Calu3 (cell line): ENCODE results near the gene KRTAP5-6. TPM values are rescaled to one million over a fixed set of nuclear protein-coding genes. Genes with fewer than 3 reads are reported as not detected.

Experiments
- BruUV-seq: library from RNA; stranded (reverse); fragments of 400-500 nt; replicated peaks from 2 replicates; lab custom pipeline; 2021; lab: Mats Ljungman, UMichigan
- CTCF ChIA-PET: fragments of 300-600 bp; sonication (Branson Sonifier 250); formaldehyde crosslinking; loops from one replicate; lab custom pipeline; 2022; ENCODE audit warnings: antibody characterized with exemption; lab: Charles Lee
- DNase-seq: peaks from one replicate; pipeline ENCODE4 v3.0.0; 2022
- H3K27ac Mint-ChIP-seq: one replicate; pipeline ENCODE4 v1.8.0; 2022; ENCODE audit warnings: mixed read lengths; ENCODE audit not compliant: unreplicated experiment
- H3K27me3 Mint-ChIP-seq: one replicate; pipeline ENCODE4 v1.8.0; 2022; ENCODE audit warnings: mixed read lengths; ENCODE audit not compliant: unreplicated experiment
- H3K36me3 Mint-ChIP-seq: one replicate; pipeline ENCODE4 v1.8.0; 2022; ENCODE audit warnings: mild to moderate bottlenecking, moderate library complexity, mixed read lengths; ENCODE audit not compliant: insufficient read depth, unreplicated experiment
- H3K4me1 Mint-ChIP-seq: one replicate; pipeline ENCODE4 v1.8.0; 2022; ENCODE audit warnings: mild to moderate bottlenecking, low read depth, mixed read lengths; ENCODE audit not compliant: unreplicated experiment
- H3K4me3 Mint-ChIP-seq: one replicate; pipeline ENCODE4 v1.8.0; 2022; ENCODE audit warnings: mild to moderate bottlenecking, low read depth, moderate library complexity, mixed read lengths; ENCODE audit not compliant: unreplicated experiment
- H3K9me3 Mint-ChIP-seq: one replicate; pipeline ENCODE4 v1.8.0; 2022; ENCODE audit warnings: low read depth, mixed read lengths; ENCODE audit not compliant: unreplicated experiment
- intact Hi-C: fragments of 100-400 bp; cut with micrococcal nuclease; formaldehyde crosslinking; loops from one replicate; pipeline ENCODE4 v1.10.0; 2022; ENCODE audit not compliant: unreplicated experiment
- total RNA-seq: library from RNA; stranded (reverse); gene quantifications from 2 replicates; pipeline ENCODE4 v1.2.3, GENCODE V29; 2022
- TF ChIP-seq, protein P1 (sequence below): fragments of 200-600 bp; IDR thresholded peaks from one replicate; pipeline ENCODE4 v1.8.0; 2022; ENCODE audit warnings: antibody characterized with exemption; ENCODE audit not compliant: unreplicated experiment

Gene KRTAP5-6
- total RNA-seq, 1 experiment from 2014 or later = not detected

DNA sequence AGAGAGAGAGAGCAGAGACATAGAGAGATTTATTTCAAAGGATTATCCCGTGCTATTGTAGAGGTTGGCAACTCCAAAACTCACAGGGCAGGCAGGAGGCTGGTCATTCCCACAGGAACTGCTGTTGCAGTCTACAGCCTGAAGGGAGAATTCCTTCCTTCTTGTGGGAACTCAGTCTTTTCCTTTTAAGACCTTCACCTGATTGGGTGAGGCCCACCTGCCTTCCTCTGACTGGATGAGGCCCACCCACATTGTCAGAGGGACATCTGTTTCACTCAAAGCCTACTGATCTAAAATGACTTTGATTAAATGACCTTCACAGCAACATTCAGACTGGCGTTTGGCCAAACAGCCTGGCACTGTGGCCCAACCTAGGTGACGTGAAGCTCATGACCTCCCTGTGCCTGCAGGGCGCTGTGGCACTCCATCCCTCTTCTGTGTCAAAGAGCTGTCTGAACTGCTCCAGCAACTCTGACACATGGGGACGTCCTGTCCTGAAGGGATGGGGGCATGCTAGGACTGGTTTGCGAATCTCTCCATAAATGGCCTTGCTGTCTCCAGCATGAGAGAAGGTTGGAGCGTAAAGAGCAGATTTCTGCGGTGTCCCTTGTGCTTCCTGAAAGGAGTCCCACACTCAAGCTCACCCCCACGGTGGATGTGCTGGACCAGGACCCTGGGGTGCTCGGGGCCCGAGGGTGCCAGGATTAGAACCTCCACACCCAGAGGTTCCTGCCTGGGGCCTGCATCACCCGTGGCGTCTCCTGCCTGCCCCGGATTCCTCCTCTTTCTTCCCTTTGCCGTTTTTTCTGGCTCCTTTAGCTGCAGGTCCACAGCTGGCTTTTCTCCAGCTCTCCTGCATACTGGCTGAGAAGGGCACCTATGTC is 46.7 kb upstream of the KRTAP5-6 start:
- H3K36me3 Mint-ChIP-seq = no peaks in the 10 kb centered on the region
- CTCF ChIA-PET = no interaction called here
- H3K4me3 Mint-ChIP-seq = no peak overlapping the region
- H3K4me1 Mint-ChIP-seq = no peaks in the 10 kb centered on the region
- no peak overlapping the region for H3K27ac Mint-ChIP-seq
- TF ChIP-seq, protein P1, sequence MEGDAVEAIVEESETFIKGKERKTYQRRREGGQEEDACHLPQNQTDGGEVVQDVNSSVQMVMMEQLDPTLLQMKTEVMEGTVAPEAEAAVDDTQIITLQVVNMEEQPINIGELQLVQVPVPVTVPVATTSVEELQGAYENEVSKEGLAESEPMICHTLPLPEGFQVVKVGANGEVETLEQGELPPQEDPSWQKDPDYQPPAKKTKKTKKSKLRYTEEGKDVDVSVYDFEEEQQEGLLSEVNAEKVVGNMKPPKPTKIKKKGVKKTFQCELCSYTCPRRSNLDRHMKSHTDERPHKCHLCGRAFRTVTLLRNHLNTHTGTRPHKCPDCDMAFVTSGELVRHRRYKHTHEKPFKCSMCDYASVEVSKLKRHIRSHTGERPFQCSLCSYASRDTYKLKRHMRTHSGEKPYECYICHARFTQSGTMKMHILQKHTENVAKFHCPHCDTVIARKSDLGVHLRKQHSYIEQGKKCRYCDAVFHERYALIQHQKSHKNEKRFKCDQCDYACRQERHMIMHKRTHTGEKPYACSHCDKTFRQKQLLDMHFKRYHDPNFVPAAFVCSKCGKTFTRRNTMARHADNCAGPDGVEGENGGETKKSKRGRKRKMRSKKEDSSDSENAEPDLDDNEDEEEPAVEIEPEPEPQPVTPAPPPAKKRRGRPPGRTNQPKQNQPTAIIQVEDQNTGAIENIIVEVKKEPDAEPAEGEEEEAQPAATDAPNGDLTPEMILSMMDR = no peak
- BruUV-seq = no TSS peak
- H3K27me3 Mint-ChIP-seq = peaks cover 73% of the 10 kb centered on the region
- no peaks in the 10 kb centered on the region for H3K9me3 Mint-ChIP-seq
- intact Hi-C loops = loop anchor here (5.0 kb wide), 1 partner anchor 502 kb away; no protein-coding TSS in a partner anchor
- DNase-seq = no peak

DNA sequence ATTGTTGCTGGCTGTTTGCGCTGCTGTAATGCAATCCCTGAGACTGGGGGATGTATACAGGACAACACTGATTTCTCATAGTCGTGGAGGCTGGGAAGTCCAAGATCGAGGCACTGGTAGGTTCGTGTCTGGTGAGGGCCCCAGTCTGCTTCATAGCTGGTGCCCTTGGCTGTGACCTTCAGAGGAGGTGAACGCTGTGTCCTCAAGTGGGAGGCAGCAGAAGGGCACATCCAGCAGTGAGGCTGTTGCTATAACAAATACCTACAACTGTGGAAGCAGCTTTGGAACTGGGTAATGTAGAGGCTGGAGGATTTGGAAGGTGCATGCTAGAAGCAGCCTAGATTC is 46.1 kb upstream of the KRTAP5-6 start:
- no TSS peak for BruUV-seq
- H3K9me3 Mint-ChIP-seq = no peaks in the 10 kb centered on the region
- peaks cover 73% of the 10 kb centered on the region for H3K27me3 Mint-ChIP-seq
- intact Hi-C loops = loop anchor here (5.0 kb wide), 1 partner anchor 501 kb away; no protein-coding TSS in a partner anchor
- no peaks in the 10 kb centered on the region for H3K36me3 Mint-ChIP-seq
- H3K4me3 Mint-ChIP-seq = no peak overlapping the region
- no peaks in the 10 kb centered on the region for H3K4me1 Mint-ChIP-seq
- H3K27ac Mint-ChIP-seq = no peak overlapping the region
- TF ChIP-seq, protein P1 = no peak
- CTCF ChIA-PET = no interaction called here
- DNase-seq = no peak

DNA sequence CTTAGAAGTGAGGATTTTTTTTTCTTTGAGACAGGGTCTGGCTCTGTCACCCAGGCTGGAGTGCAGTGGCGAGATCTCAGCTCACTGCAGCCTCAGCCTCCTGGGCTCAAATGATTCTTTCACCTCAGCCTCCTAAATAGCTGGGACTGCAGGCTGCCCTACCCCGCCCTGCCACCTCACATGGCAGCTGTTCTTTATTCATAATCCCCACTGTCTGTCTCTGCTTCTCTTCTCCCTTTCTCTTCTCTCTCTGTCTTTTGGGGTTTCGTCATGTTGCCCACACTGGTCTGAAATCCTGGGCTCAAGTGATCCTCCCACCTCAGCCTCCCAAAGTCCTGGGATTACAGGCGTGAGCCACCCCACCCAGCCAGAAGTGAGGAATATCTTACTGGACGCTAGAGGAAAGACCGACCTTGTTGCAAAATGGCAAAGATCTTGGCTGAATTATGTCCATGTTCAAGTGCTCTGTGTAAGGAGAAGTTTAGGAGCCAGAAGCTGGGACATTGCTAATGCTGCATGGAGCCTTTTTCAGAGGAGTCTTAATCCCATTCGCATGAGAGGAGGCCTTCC is 45.5 kb upstream of the KRTAP5-6 start:
- no peak for DNase-seq
- BruUV-seq = no TSS peak
- H3K36me3 Mint-ChIP-seq = no peaks in the 10 kb centered on the region
- CTCF ChIA-PET = interaction anchor here (3.1 kb wide), 1 partner anchor 350 kb away, joined by 28 read pairs; no protein-coding TSS in a partner anchor
- no peaks in the 10 kb centered on the region for H3K9me3 Mint-ChIP-seq
- no peak overlapping the region for H3K27ac Mint-ChIP-seq
- peaks cover 74% of the 10 kb centered on the region for H3K27me3 Mint-ChIP-seq
- intact Hi-C loops = loop anchor here (5.0 kb wide), 1 partner anchor 501 kb away; no protein-coding TSS in a partner anchor
- H3K4me1 Mint-ChIP-seq = no peaks in the 10 kb centered on the region
- TF ChIP-seq, protein P1 = no peak
- no peak overlapping the region for H3K4me3 Mint-ChIP-seq

DNA sequence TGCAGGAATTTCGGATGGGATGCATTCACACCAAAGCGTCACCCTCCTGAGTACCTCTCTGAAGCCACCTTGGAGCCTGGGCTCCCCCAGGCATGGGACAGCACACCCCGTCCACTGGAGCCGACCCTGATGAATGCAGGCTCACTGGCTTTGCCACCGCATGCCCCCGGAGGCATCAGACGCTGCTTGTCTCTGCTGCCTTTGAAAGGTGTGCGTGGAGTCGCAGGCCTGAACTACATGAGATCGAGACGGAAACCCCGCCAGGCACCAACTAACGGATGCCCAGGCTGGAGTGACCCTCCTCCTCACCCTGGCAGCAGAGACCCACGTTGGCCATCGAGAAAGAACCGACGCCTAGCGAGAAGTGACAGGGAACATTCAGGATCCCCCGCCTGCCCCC is 45.0 kb upstream of the KRTAP5-6 start:
- no TSS peak for BruUV-seq
- Mint-ChIP-seq H3K27me3 (peaks cover 75% of the 10 kb centered on the region), H3K9me3 (no peaks in the 10 kb centered on the region), H3K36me3 (no peaks in the 10 kb centered on the region), H3K27ac (no peak overlapping the region), H3K4me1 (no peaks in the 10 kb centered on the region), H3K4me3 (no peak overlapping the region)
- no peak for DNase-seq
- TF ChIP-seq, protein P1 = no peak
- CTCF ChIA-PET = interaction anchor here (0.7 to 3.1 kb wide), 17 partner anchors 30 to 522 kb away, joined by 3 to 54 read pairs (median 4); partner anchors contain the start of gene TNNT3
- intact Hi-C loops = loop anchor here (5.0 kb wide), 1 partner anchor 500 kb away; no protein-coding TSS in a partner anchor
